Measurements from ENCODE around the gene CUL5.

GRCh38 chr11:108016647-108017046 lies 7.9 kb downstream of the CUL5 start:
- TF ChIP-seq CTCF (IDR thresholded peaks at IDR 0.05 in 4 of 5, conservative IDR thresholded peaks at IDR 0.05 in 1 of 5) = no peak
- TF ChIP-seq POLR2A (IDR thresholded peaks at IDR 0.05) = no peak

Data from gastrocnemius medialis (tissue), 4 donors.